Ureter (tissue), 1 donor: ENCODE measurements around the gene NLK. TPM values are rescaled to one million over a fixed set of nuclear protein-coding genes. Genes with fewer than 3 reads are reported as not detected.

Experiments
- DNase-seq: peaks from one replicate; pipeline ENCODE4 v3.0.0-alpha.2; 2020; ENCODE audit warnings: low spot score
- total RNA-seq: library from RNA; stranded (reverse); gene quantifications from one replicate; pipeline ENCODE4 v1.2.4, GENCODE V29; 2023
- donor health status: DM: yes; HTN: yes; CAD: no.

The NLK gene
- total RNA-seq, 1 donor from 2014 or later = 36.0 TPM

- DNase-seq = no peak
Measured at GRCh38 chr17:28113269-28113668, 70.8 kb downstream of the NLK start.

- no peak for DNase-seq
Measured at GRCh38 chr17:28115046-28115445, 72.6 kb downstream of the NLK start.

GRCh38 chr17:28117304-28117703 is 74.8 kb downstream of the NLK start:
- DNase-seq = no peak

GRCh38 chr17:28118362-28118761 is 75.9 kb downstream of the NLK start:
- DNase-seq = no peak

GRCh38 chr17:28119046-28119445 is 76.6 kb downstream of the NLK start:
- DNase-seq = no peak

GRCh38 chr17:28119560-28119959 is 77.1 kb downstream of the NLK start:
- no peak for DNase-seq

- DNase-seq = no peak
Measured at GRCh38 chr17:28120766-28121165, 78.3 kb downstream of the NLK start.

GRCh38 chr17:28124962-28125361 is 82.5 kb downstream of the NLK start:
- DNase-seq = no peak

- DNase-seq = no peak
Measured at GRCh38 chr17:28125526-28126378, 83.3 kb downstream of the NLK start.

GRCh38 chr17:28127196-28127595 is 84.7 kb downstream of the NLK start:
- DNase-seq = no peak

GRCh38 chr17:28128779-28129178 is 86.3 kb downstream of the NLK start:
- DNase-seq = no peak

- DNase-seq = no peak
Measured at GRCh38 chr17:28130472-28130871, 88.0 kb downstream of the NLK start.

GRCh38 chr17:28131599-28131998 is 89.1 kb downstream of the NLK start:
- DNase-seq = no peak

- DNase-seq = no peak
Measured at GRCh38 chr17:28133562-28133970, 91.1 kb downstream of the NLK start.

GRCh38 chr17:28136923-28137322 is 94.4 kb downstream of the NLK start:
- DNase-seq = no peak

- no peak for DNase-seq
Measured at GRCh38 chr17:28139822-28140221, 97.3 kb downstream of the NLK start.

GRCh38 chr17:28141313-28141712 is 98.8 kb downstream of the NLK start:
- no peak for DNase-seq

GRCh38 chr17:28141773-28142172 is 99.3 kb downstream of the NLK start:
- DNase-seq = no peak

- no peak for DNase-seq
Measured at GRCh38 chr17:28142305-28142704, 99.8 kb downstream of the NLK start.

GRCh38 chr17:28144019-28144418 is 101.5 kb downstream of the NLK start:
- no peak for DNase-seq

GRCh38 chr17:28145348-28145747 is 102.9 kb downstream of the NLK start:
- DNase-seq = no peak

- DNase-seq = no peak
Measured at GRCh38 chr17:28147017-28147416, 104.5 kb downstream of the NLK start.

- no peak for DNase-seq
Measured at GRCh38 chr17:28151001-28151400, 108.5 kb downstream of the NLK start.

GRCh38 chr17:28154214-28154613 is 111.7 kb downstream of the NLK start:
- no peak for DNase-seq
